Endodermal cell (in vitro differentiated cells): ENCODE results near the gene GLUL. TPM values are rescaled to one million over a fixed set of nuclear protein-coding genes. Genes with fewer than 3 reads are reported as not detected.

Experiments used
- DNase-seq: peaks from one replicate; pipeline ENCODE4 v3.0.0-alpha.2; 2017
- H3K27ac ChIP-seq: 2 replicates; pipeline ENCODE4 v1.5.1; 2013; ENCODE audit warnings: mild to moderate bottlenecking, low read depth, low read length, moderate library complexity
- H3K27me3 ChIP-seq: 2 replicates; pipeline ENCODE4 v1.6.1; 2013; ENCODE audit warnings: mild to moderate bottlenecking, low read length, moderate library complexity; ENCODE audit not compliant: insufficient read depth, control insufficient read depth, poor library complexity, severe bottlenecking
- H3K36me3 ChIP-seq: 2 replicates; pipeline ENCODE4 v1.7.0; 2013; ENCODE audit warnings: mild to moderate bottlenecking, low read length, moderate library complexity; ENCODE audit not compliant: control insufficient read depth, insufficient read depth
- H3K4me1 ChIP-seq: one replicate; pipeline ENCODE4 v1.7.0; 2013; ENCODE audit warnings: low read length; ENCODE audit not compliant: control insufficient read depth, insufficient read depth
- H3K4me3 ChIP-seq: 2 replicates; pipeline ENCODE4 v1.5.1; 2013; ENCODE audit warnings: mild to moderate bottlenecking, low read length, moderate library complexity
- H3K9ac ChIP-seq: 2 replicates; pipeline ENCODE4 v1.6.1; 2013; ENCODE audit warnings: mild to moderate bottlenecking, low read length, moderate library complexity; ENCODE audit not compliant: poor library complexity, severe bottlenecking; ENCODE audit errors: extremely low read depth
- H3K9me3 ChIP-seq: 2 replicates; pipeline ENCODE4 v1.6.1; 2013; ENCODE audit warnings: mild to moderate bottlenecking, low read length, moderate library complexity; ENCODE audit not compliant: control insufficient read depth
- H3K27ac Mint-ChIP-seq: 2 replicates; pipeline ENCODE4 v1.8.0; 2020; ENCODE audit warnings: mixed read lengths
- H3K27me3 Mint-ChIP-seq: 2 replicates; pipeline ENCODE4 v1.8.0; 2021; ENCODE audit warnings: mild to moderate bottlenecking, mixed read lengths; ENCODE audit not compliant: insufficient read depth
- H3K36me3 Mint-ChIP-seq: 2 replicates; pipeline ENCODE4 v1.8.0; 2020; ENCODE audit warnings: low read depth, mixed read lengths
- H3K4me1 Mint-ChIP-seq: 2 replicates; pipeline ENCODE4 v1.8.0; 2020; ENCODE audit warnings: mixed read lengths
- H3K4me3 Mint-ChIP-seq: 2 replicates; pipeline ENCODE4 v1.8.0; 2020; ENCODE audit warnings: mild to moderate bottlenecking, moderate library complexity, mixed read lengths
- H3K9me3 Mint-ChIP-seq: 2 replicates; pipeline ENCODE4 v1.8.0; 2020; ENCODE audit warnings: mild to moderate bottlenecking, mixed read lengths
- CTCF ChIP-seq: fragments of 200-600 bp; sonication (generic); conservative IDR thresholded peaks from 2 replicates; pipeline ENCODE4 v1.5.0; 2021; ENCODE audit warnings: antibody characterized with exemption, mild to moderate bottlenecking
- WGBS, 2 experiments: methylation state at CpG; one replicate each; pipeline versions ENCODE4 v1.1.5 to v1.1.7; 2013; ENCODE audit warnings: missing lambda C conversion rate in 2 of 2, mixed read lengths in 1 of 2; ENCODE audit not compliant: insufficient coverage in 1 of 2, insufficient read length in 1 of 2; 5-methylcytosine and 5-hydroxymethylcytosine counted together
- total RNA-seq, 2 donors: library from RNA; stranded (reverse); fragmentation: NEBNext Ultra II Directional in 1 of 2; extraction: Animal tissue kit (Norgen Biotek cat#: 25700) in 1 of 2; gene quantifications; 2 replicates in 1 of 2; 3 replicates in 1 of 2; pipeline ENCODE4 v1.2.1, GENCODE V29; 2021

Gene GLUL
- total RNA-seq, 2 donors from 2014 or later, result 529 to 553 TPM

GRCh38 chr1:182431278-182431677 is 39.7 kb upstream of the GLUL start:
- no peaks in the 10 kb centered on the region for H3K9me3 ChIP-seq
- Mint-ChIP-seq H3K4me3 (no peak overlapping the region), H3K36me3 (no peaks in the 10 kb centered on the region), H3K27ac (peak overlapping the region; percentile 54), H3K9me3 (peaks cover 9% of the 10 kb centered on the region), H3K4me1 (peaks cover 10% of the 10 kb centered on the region), H3K27me3 (no peaks in the 10 kb centered on the region)
- H3K4me1 ChIP-seq, result no peaks in the 10 kb centered on the region
- no peaks in the 10 kb centered on the region for H3K36me3 ChIP-seq
- TF ChIP-seq CTCF, result no peak
- peak overlapping the region; percentile 9 for H3K9ac ChIP-seq
- no peaks in the 10 kb centered on the region for H3K27me3 ChIP-seq
- H3K27ac ChIP-seq, result no peak overlapping the region
- H3K4me3 ChIP-seq, result peak overlapping the region; percentile 25
- 76 to 87% methylated on average over 6 to 7 of the region's 7 CpGs for WGBS, 2 experiments
- no peak for DNase-seq

GRCh38 chr1:182430263-182431068 is 38.9 kb upstream of the GLUL start:
- Mint-ChIP-seq H3K36me3 (no peaks in the 10 kb centered on the region), H3K9me3 (peaks cover 9% of the 10 kb centered on the region), H3K27ac (no peak overlapping the region), H3K27me3 (no peaks in the 10 kb centered on the region), H3K4me1 (peaks cover 13% of the 10 kb centered on the region), H3K4me3 (no peak overlapping the region)
- H3K9me3 ChIP-seq, result no peaks in the 10 kb centered on the region
- TF ChIP-seq CTCF, result no peak
- H3K4me3 ChIP-seq, result no peak overlapping the region
- H3K27me3 ChIP-seq, result no peaks in the 10 kb centered on the region
- no peak for DNase-seq
- H3K27ac ChIP-seq, result no peak overlapping the region
- WGBS, 2 experiments, result 87 to 90% methylated on average over 9 to 10 of the region's 11 CpGs
- H3K4me1 ChIP-seq, result no peaks in the 10 kb centered on the region
- no peaks in the 10 kb centered on the region for H3K36me3 ChIP-seq
- peak overlapping the region; percentile 9 for H3K9ac ChIP-seq

- 94% methylated on average over 2 of the region's 2 CpGs; no CpG with 5 or more reads in 1 of the 2 experiments for WGBS, 2 experiments
- no peaks in the 10 kb centered on the region for H3K9me3 ChIP-seq
- H3K9me3 Mint-ChIP-seq, result peaks cover 9% of the 10 kb centered on the region
- no peaks in the 10 kb centered on the region for H3K36me3 ChIP-seq
- H3K27ac Mint-ChIP-seq, result no peak overlapping the region
- no peaks in the 10 kb centered on the region for H3K4me1 ChIP-seq
- H3K27me3 Mint-ChIP-seq, result no peaks in the 10 kb centered on the region
- DNase-seq, result no peak
- H3K4me3 ChIP-seq, result no peak overlapping the region
- H3K36me3 Mint-ChIP-seq, result no peaks in the 10 kb centered on the region
- no peak overlapping the region for H3K27ac ChIP-seq
- H3K27me3 ChIP-seq, result no peaks in the 10 kb centered on the region
- H3K4me1 Mint-ChIP-seq, result peaks cover 8% of the 10 kb centered on the region
- no peak for TF ChIP-seq CTCF
- H3K9ac ChIP-seq, result no peak overlapping the region
- no peak overlapping the region for H3K4me3 Mint-ChIP-seq
Observed at GRCh38 chr1:182428043-182428442, 36.5 kb upstream of the GLUL start.
